Upper lobe of right lung (tissue), 1 donor: Measurements from ENCODE around the gene CPED1. TPM values are rescaled to one million over a fixed set of nuclear protein-coding genes. Genes with fewer than 3 reads are reported as not detected.

Experiments
- ATAC-seq: fragments of 200-7000 bp; cut with Tn5 transposase; one replicate; pipeline ENCODE4 v1.9.1; 2020; ENCODE audit warnings: mild to moderate bottlenecking, moderate library complexity
- DNase-seq: peaks from one replicate; pipeline ENCODE4 v3.0.0-alpha.2; 2020
- H3K27ac ChIP-seq: fragments of 200-600 bp; one replicate; pipeline ENCODE4 v1.8.0; 2022
- H3K27me3 ChIP-seq: fragments of 200-600 bp; one replicate; pipeline ENCODE4 v1.8.0; 2022; ENCODE audit warnings: mild to moderate bottlenecking
- H3K36me3 ChIP-seq: fragments of 200-600 bp; one replicate; pipeline ENCODE4 v1.8.0; 2022
- H3K4me1 ChIP-seq: fragments of 200-600 bp; one replicate; pipeline ENCODE4 v1.8.0; 2022
- H3K4me3 ChIP-seq: fragments of 200-600 bp; one replicate; pipeline ENCODE4 v1.8.0; 2022; ENCODE audit warnings: mild to moderate bottlenecking
- H3K9me3 ChIP-seq: fragments of 200-600 bp; one replicate; pipeline ENCODE4 v1.8.0; 2022
- CTCF ChIP-seq: fragments of 200-600 bp; IDR thresholded peaks from one replicate; pipeline ENCODE4 v1.8.0; 2022; ENCODE audit warnings: antibody characterized with exemption
- intact Hi-C: fragments of 100-400 bp; cut with DNase I; formaldehyde crosslinking; loops from one replicate; pipeline ENCODE4 v1.11.0; 2022
- total RNA-seq: library from RNA; stranded (reverse); fragmentation: NEBNext Ultra II Directional; extraction: Animal tissue kit (Norgen Biotek cat#: 25700); gene quantifications from one replicate; pipeline ENCODE4 v1.2.1, GENCODE V29; 2021
- donor health status: DM: no; HTN: yes; CAD: no; lungs with severe emphysema.

CPED1 gene
- total RNA-seq, 1 donor from 2014 or later: 39.2 TPM

GRCh38 chr7:121337398-121337797, 348.9 kb downstream of the CPED1 start:
- no peaks in the 10 kb centered on the region for H3K4me1 ChIP-seq
- DNase-seq (no peak), ATAC-seq (no peak)
- no peak for TF ChIP-seq CTCF
- H3K4me3 ChIP-seq: no peak overlapping the region
- H3K27me3 ChIP-seq: peaks cover 31% of the 10 kb centered on the region
- intact Hi-C loops: no loop called here
- no peaks in the 10 kb centered on the region for H3K36me3 ChIP-seq
- H3K27ac ChIP-seq: no peak overlapping the region
- no peaks in the 10 kb centered on the region for H3K9me3 ChIP-seq

- Histone ChIP-seq H3K9me3 (no peaks in the 10 kb centered on the region), H3K27ac (no peak overlapping the region), H3K4me1 (no peaks in the 10 kb centered on the region), H3K36me3 (peaks cover 6% of the 10 kb centered on the region), H3K27me3 (peaks cover 14% of the 10 kb centered on the region), H3K4me3 (no peak overlapping the region)
- no peak for TF ChIP-seq CTCF
- intact Hi-C loops: no loop called here
- DNase-seq (no peak), ATAC-seq (no peak)
Measured at GRCh38 chr7:121339082-121339481, 350.6 kb downstream of the CPED1 start.

- Histone ChIP-seq H3K27me3 (no peaks in the 10 kb centered on the region), H3K4me3 (no peak overlapping the region), H3K27ac (no peak overlapping the region), H3K4me1 (no peaks in the 10 kb centered on the region), H3K9me3 (no peaks in the 10 kb centered on the region), H3K36me3 (peaks cover 6% of the 10 kb centered on the region)
- ATAC-seq: no peak
- no peak for DNase-seq
- intact Hi-C loops: no loop called here
- no peak for TF ChIP-seq CTCF
Measured at GRCh38 chr7:121341933-121342332, 353.4 kb downstream of the CPED1 start.

GRCh38 chr7:121342631-121343030, 354.1 kb downstream of the CPED1 start:
- Histone ChIP-seq H3K4me1 (no peaks in the 10 kb centered on the region), H3K27me3 (no peaks in the 10 kb centered on the region), H3K27ac (no peak overlapping the region), H3K36me3 (peaks cover 6% of the 10 kb centered on the region), H3K9me3 (no peaks in the 10 kb centered on the region), H3K4me3 (no peak overlapping the region)
- ATAC-seq (no peak), DNase-seq (no peak)
- intact Hi-C loops: no loop called here
- no peak for TF ChIP-seq CTCF

- H3K27ac ChIP-seq: no peak overlapping the region
- TF ChIP-seq CTCF: no peak
- intact Hi-C loops: no loop called here
- H3K36me3 ChIP-seq: peaks cover 6% of the 10 kb centered on the region
- DNase-seq: no peak
- no peak overlapping the region for H3K4me3 ChIP-seq
- no peaks in the 10 kb centered on the region for H3K9me3 ChIP-seq
- H3K4me1 ChIP-seq: no peaks in the 10 kb centered on the region
- ATAC-seq: no peak
- no peaks in the 10 kb centered on the region for H3K27me3 ChIP-seq
Measured at GRCh38 chr7:121343302-121343701, 354.8 kb downstream of the CPED1 start.

GRCh38 chr7:121344093-121344492, 355.6 kb downstream of the CPED1 start:
- H3K4me1 ChIP-seq: no peaks in the 10 kb centered on the region
- H3K27ac ChIP-seq: no peak overlapping the region
- H3K27me3 ChIP-seq: no peaks in the 10 kb centered on the region
- H3K4me3 ChIP-seq: no peak overlapping the region
- ATAC-seq (no peak), DNase-seq (no peak)
- H3K36me3 ChIP-seq: peaks cover 6% of the 10 kb centered on the region
- TF ChIP-seq CTCF: no peak
- intact Hi-C loops: no loop called here
- H3K9me3 ChIP-seq: no peaks in the 10 kb centered on the region
